ENCODE data around the gene HECTD3. TPM values are rescaled to one million over a fixed set of nuclear protein-coding genes. Genes with fewer than 3 reads are reported as not detected.
"Not testable (repeated sequence)": the region's sequence is repeated elsewhere in the genome, so short reads cannot be mapped to it uniquely, and the experiment has no call there.

HECTD3 gene
- total RNA-seq, 1 donor from 2014 or later, result 25.7 TPM

- ATAC-seq; intact Hi-C loops (cut with DNase I); DNase-seq (ENCODE audit: missing footprints): not testable (repeated sequence)
Measured at GRCh38 chr1:45001576-45001975, 9.5 kb downstream of the HECTD3 start.

GRCh38 chr1:45001011-45001481 lies 10.1 kb downstream of the HECTD3 start:
- intact Hi-C loops (cut with DNase I), result no loop called here
- ATAC-seq, result peak; percentile 51
- no peak for DNase-seq (ENCODE audit: missing footprints)

DNA sequence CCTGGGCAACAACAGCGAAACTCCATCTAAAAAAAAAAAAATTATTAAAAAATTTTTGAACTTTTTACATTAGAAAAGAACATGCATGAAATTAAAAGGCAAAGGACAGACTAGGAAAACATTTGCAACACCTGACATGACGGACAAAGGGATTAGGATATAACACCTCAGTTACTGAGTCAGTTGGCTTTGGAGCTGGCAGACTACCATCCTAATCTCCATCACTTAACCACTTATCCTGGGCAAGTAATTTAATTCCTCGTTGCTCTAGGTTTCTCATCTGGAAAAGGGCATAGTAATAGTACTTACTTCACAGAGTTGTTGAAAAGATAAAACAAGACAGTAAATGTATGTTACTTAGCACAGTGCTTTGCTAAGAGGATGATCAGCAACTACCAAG lies 11.9 kb downstream of the HECTD3 start:
- intact Hi-C loops (cut with DNase I), result no loop called here
- ATAC-seq (no peak), DNase-seq (ENCODE audit: missing footprints) (no peak)

- DNase-seq (ENCODE audit: missing footprints) (no peak), ATAC-seq (no peak)
- intact Hi-C loops (cut with DNase I), result no loop called here
Measured at GRCh38 chr1:44995467-44996238, 15.5 kb downstream of the HECTD3 start.

- intact Hi-C loops (cut with DNase I), result no loop called here
- peak; percentile 54 for ATAC-seq
- no peak for DNase-seq (ENCODE audit: missing footprints)
Measured at GRCh38 chr1:44994309-44994898, 16.7 kb downstream of the HECTD3 start.

- intact Hi-C loops (cut with DNase I), result no loop called here
- DNase-seq (ENCODE audit: missing footprints) (no peak), ATAC-seq (no peak)
Measured at GRCh38 chr1:44988531-44989156, 22.5 kb downstream of the HECTD3 start.

- intact Hi-C loops (cut with DNase I), result loop anchor here (2.0 kb wide), 1 partner anchor 27 kb away; the partner anchor contains the start of gene UROD
Measured at GRCh38 chr1:44985747-44986359, 25.3 kb downstream of the HECTD3 start.

GRCh38 chr1:44977372-44977771 lies 33.8 kb downstream of the HECTD3 start:
- intact Hi-C loops (cut with DNase I); DNase-seq (ENCODE audit: missing footprints); ATAC-seq: not testable (repeated sequence)

More at GRCh38 chr1:44985747-44986359, 25.3 kb downstream of the HECTD3 start:
- DNase-seq (ENCODE audit: missing footprints) (no peak), ATAC-seq (no peak)

GRCh38 chr1:44976252-44976651 lies 34.9 kb downstream of the HECTD3 start:
- ATAC-seq (no peak), DNase-seq (ENCODE audit: missing footprints) (no peak)
- intact Hi-C loops (cut with DNase I), result no loop called here

DNA sequence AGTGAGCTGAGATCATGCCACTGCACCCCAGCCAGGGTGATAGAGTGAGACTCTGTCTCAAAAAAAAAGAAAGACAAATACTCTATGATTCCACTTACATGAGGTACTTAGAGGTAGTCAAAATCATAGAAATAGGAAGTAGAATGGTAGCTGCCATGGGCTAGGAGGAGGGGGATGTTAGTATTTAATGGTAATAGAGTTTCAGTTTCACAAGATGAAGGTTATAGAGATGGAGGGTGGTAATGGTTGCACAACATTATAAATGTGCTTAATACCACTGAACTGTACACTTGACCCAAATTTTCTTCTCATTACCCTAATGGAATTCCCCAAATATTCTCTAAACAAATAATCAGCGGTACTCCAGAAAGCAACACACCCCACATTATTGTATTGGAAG lies 37.5 kb downstream of the HECTD3 start:
- DNase-seq (ENCODE audit: missing footprints) (no peak), ATAC-seq (no peak)
- intact Hi-C loops (cut with DNase I), result no loop called here

DNA sequence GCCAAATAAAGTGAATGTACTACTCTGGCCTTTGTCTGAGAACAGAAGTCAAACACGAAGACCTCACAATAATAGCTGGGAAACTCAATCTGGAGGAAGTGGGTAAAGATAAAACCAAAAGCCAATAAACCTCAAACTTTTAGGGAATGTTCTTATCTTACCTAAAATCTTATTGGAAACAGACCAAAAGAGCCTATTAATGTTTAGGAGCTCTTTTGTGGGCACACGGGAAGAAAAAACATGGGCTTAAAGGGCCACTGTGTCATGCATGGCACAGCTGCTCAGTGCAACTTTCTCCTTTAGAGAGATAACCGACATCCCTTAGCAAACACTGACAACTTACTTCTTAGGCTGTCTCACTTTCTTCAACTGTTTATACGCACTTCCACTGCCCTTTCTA lies 40.8 kb downstream of the HECTD3 start:
- no peak for ATAC-seq
- intact Hi-C loops (cut with DNase I), result no loop called here

GRCh38 chr1:44964396-44964795 lies 46.7 kb downstream of the HECTD3 start:
- no peak for ATAC-seq
- intact Hi-C loops (cut with DNase I), result no loop called here

More for the DNA sequence above, 40.8 kb downstream of the HECTD3 start:
- DNase-seq (ENCODE audit: missing footprints), result no peak

DNA sequence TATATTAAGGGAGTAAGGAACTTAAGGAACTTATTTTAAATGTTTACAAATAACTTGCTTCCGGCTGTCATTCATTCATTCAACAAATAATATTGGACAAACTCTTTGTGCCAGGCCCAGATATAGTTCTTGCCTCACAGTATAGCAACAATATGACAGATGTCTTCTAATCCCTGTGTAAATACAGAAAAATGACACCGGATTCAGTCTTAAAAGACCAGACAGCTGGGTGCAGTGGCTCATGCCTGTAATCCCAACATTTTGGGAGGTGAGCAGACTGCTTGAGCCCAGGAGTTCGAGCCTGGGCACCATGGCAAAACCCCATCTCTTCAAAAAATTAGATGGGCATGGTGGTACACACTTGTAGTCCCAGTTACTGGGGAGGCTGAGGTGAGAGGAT lies 48.4 kb downstream of the HECTD3 start:
- DNase-seq (ENCODE audit: missing footprints), result no peak
- intact Hi-C loops (cut with DNase I), result no loop called here
- ATAC-seq, result no peak

More at GRCh38 chr1:44964396-44964795, 46.7 kb downstream of the HECTD3 start:
- DNase-seq (ENCODE audit: missing footprints), result no peak

DNA sequence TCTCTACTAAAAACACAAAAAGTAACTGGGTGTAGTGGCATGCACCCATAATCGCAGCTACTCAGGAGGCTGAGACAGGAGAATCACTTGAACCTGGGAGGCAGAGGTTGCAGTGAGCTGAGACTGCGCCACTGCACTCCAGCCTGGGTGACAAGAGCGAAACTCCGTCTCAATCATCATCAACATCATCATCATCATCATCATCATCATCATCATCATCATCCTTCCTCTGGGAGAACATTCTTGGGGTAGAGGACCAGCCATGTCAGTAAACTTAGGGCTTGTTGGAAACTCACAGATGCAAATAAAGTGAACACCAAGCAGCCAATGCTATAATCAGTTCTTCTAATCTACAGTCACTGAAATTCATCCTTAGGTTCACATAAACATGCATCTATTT lies 49.1 kb downstream of the HECTD3 start:
- intact Hi-C loops (cut with DNase I); ATAC-seq; DNase-seq (ENCODE audit: missing footprints): not testable (repeated sequence)

DNA sequence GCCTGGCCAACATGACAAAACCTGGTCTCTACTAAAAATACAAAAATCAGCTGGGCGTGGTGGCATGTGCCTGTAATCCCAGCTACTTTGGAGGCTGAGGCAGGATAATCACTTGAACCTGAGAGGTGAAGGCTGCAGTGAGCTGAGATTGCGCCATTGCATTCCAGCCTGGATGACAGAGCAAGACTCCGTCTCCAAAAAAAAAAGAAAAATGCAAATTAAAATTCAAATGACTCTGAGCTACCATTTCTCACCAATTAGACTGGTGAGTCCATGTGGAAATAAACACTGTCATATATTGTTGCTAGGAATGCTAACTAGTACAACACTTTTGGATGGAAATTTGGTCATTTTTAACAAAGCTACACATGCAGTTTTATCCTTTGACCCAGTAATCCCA lies 53.6 kb downstream of the HECTD3 start:
- ATAC-seq; DNase-seq (ENCODE audit: missing footprints); intact Hi-C loops (cut with DNase I): not testable (repeated sequence)

- ATAC-seq; intact Hi-C loops (cut with DNase I); DNase-seq (ENCODE audit: missing footprints): not testable (repeated sequence)
Measured at GRCh38 chr1:44956077-44956476, 55.0 kb downstream of the HECTD3 start.
